Smooth muscle cell (in vitro differentiated cells): ENCODE measurements around the gene EPS8L3. TPM values are rescaled to one million over a fixed set of nuclear protein-coding genes. Genes with fewer than 3 reads are reported as not detected.

Source experiments
- DNase-seq: peaks from one replicate; lab custom pipeline; 2025; ENCODE audit not compliant: unreplicated experiment; lab: John Stamatoyannopoulos, UW
- H2AFZ ChIP-seq: fragments of 200-600 bp; sonication (generic); 2 replicates; pipeline ENCODE4 v1.6.0; 2016; ENCODE audit warnings: antibody characterized with exemption, low read depth, mild to moderate bottlenecking
- H3F3A ChIP-seq: fragments of 200-600 bp; sonication (generic); 2 replicates; pipeline ENCODE4 v1.6.0; 2017; ENCODE audit warnings: antibody characterized with exemption, low read depth
- H3K27ac ChIP-seq: fragments of 200-600 bp; sonication (generic); 2 replicates; pipeline ENCODE4 v1.5.1; 2016; ENCODE audit warnings: low read depth, mild to moderate bottlenecking
- H3K27me3 ChIP-seq: fragments of 200-600 bp; sonication (generic); 2 replicates; pipeline ENCODE4 v1.6.1; 2016; ENCODE audit warnings: low read depth, mild to moderate bottlenecking
- H3K36me3 ChIP-seq: fragments of 200-600 bp; sonication (generic); 2 replicates; pipeline ENCODE4 v1.5.1; 2016; ENCODE audit warnings: low read depth
- H3K4me1 ChIP-seq: fragments of 200-600 bp; sonication (generic); 2 replicates; pipeline ENCODE4 v1.5.1; 2016; ENCODE audit warnings: low read depth
- H3K4me2 ChIP-seq: fragments of 200-600 bp; sonication (generic); 2 replicates; pipeline ENCODE4 v1.6.0; 2016; ENCODE audit warnings: mild to moderate bottlenecking
- H3K4me3 ChIP-seq: fragments of 200-600 bp; sonication (generic); 2 replicates; pipeline ENCODE4 v1.5.1; 2016; ENCODE audit warnings: mild to moderate bottlenecking
- H3K79me2 ChIP-seq: fragments of 200-600 bp; sonication (generic); 2 replicates; pipeline ENCODE4 v1.6.0; 2016; ENCODE audit warnings: low read depth, mild to moderate bottlenecking
- H3K9ac ChIP-seq: fragments of 200-600 bp; sonication (generic); 2 replicates; pipeline ENCODE4 v1.6.0; 2016; ENCODE audit warnings: low read depth
- H3K9me3 ChIP-seq: fragments of 200-600 bp; sonication (generic); replicated peaks from 2 replicates; pipeline ENCODE4 v1.5.1; 2016; ENCODE audit warnings: low read depth
- H4K20me1 ChIP-seq: fragments of 200-600 bp; sonication (generic); 2 replicates; pipeline ENCODE4 v1.6.0; 2016; ENCODE audit warnings: low read depth
- CTCF ChIP-seq: fragments of 200-600 bp; sonication (generic); IDR thresholded peaks from 2 replicates; pipeline ENCODE4 v1.5.1; 2017; ENCODE audit warnings: borderline replicate concordance, mild to moderate bottlenecking, antibody characterized with exemption; ENCODE audit not compliant: insufficient read depth, poor library complexity, severe bottlenecking
- WGBS: methylation state at CpG from one replicate; pipeline ENCODE4 v1.1.7; 2016; ENCODE audit warnings: low lambda C conversion rate; 5-methylcytosine and 5-hydroxymethylcytosine counted together
- polyA plus RNA-seq: library from polyadenylated mRNA; unstranded; fragments of >200 nt; fragmentation: Nextera tagmentation; extraction: Ambion mirVana; gene quantifications from 2 replicates; pipeline ENCODE4 v1.2.1, GENCODE V29; 2016
- total RNA-seq: library from RNA; depleted of rRNA; stranded (reverse); fragments of >200 nt; gene quantifications from 2 replicates; pipeline ENCODE4 v1.2.3, GENCODE V29; 2014

Gene EPS8L3
- total and polyA plus RNA-seq, 2 experiments from 2014 or later = not detected

GRCh38 chr1:109733236-109733870 lies 30.4 kb downstream of the EPS8L3 start:
- no peak for TF ChIP-seq CTCF
- WGBS = 92% methylated on average over 4 of the region's 4 CpGs
- Histone ChIP-seq H2AFZ (no peak overlapping the region), H3K27ac (no peak overlapping the region), H3K4me1 (no peaks in the 10 kb centered on the region), H3K36me3 (peaks cover 4% of the 10 kb centered on the region), H3F3A (no peaks in the 10 kb centered on the region), H3K27me3 (no peaks in the 10 kb centered on the region), H4K20me1 (no peaks in the 10 kb centered on the region), H3K4me2 (no peak overlapping the region), H3K9ac (no peak overlapping the region), H3K9me3 (no peaks in the 10 kb centered on the region), H3K4me3 (peak overlapping the region; percentile 10), H3K79me2 (no peaks in the 10 kb centered on the region)
- no peak for DNase-seq

- no peaks in the 10 kb centered on the region for H3K4me1 ChIP-seq
- no peaks in the 10 kb centered on the region for H3F3A ChIP-seq
- peaks cover 4% of the 10 kb centered on the region for H3K36me3 ChIP-seq
- H3K27me3 ChIP-seq = no peaks in the 10 kb centered on the region
- no peak overlapping the region for H2AFZ ChIP-seq
- TF ChIP-seq CTCF = no peak
- H3K9ac ChIP-seq = no peak overlapping the region
- no peaks in the 10 kb centered on the region for H4K20me1 ChIP-seq
- peak overlapping the region; percentile 20 for H3K4me3 ChIP-seq
- H3K79me2 ChIP-seq = no peaks in the 10 kb centered on the region
- no peaks in the 10 kb centered on the region for H3K9me3 ChIP-seq
- 81% methylated on average over 3 of the region's 3 CpGs for WGBS
- no peak overlapping the region for H3K27ac ChIP-seq
- no peak overlapping the region for H3K4me2 ChIP-seq
- DNase-seq = no peak
These were observed 31.3 kb downstream of the EPS8L3 start for GRCh38 chr1:109732390-109732881.

- H3F3A ChIP-seq = no peaks in the 10 kb centered on the region
- H3K4me2 ChIP-seq = no peak overlapping the region
- WGBS = 23% methylated on average over 6 of the region's 6 CpGs
These were observed 33.1 kb downstream of the EPS8L3 start for GRCh38 chr1:109730666-109731065.

More at GRCh38 chr1:109730666-109731065, 33.1 kb downstream of the EPS8L3 start:
- Histone ChIP-seq H3K79me2 (no peaks in the 10 kb centered on the region), H3K9me3 (no peaks in the 10 kb centered on the region), H3K36me3 (no peaks in the 10 kb centered on the region), H4K20me1 (no peaks in the 10 kb centered on the region), H3K9ac (no peak overlapping the region), H3K27ac (no peak overlapping the region), H3K4me3 (no peak overlapping the region), H3K4me1 (no peaks in the 10 kb centered on the region), H3K27me3 (no peaks in the 10 kb centered on the region), H2AFZ (no peak overlapping the region)
- no peak for TF ChIP-seq CTCF
- no peak for DNase-seq
